Left hindlimb (tissue), 1 donor: ENCODE measurements around the gene PLCXD1.
"Not testable (repeated sequence)": the region's sequence is repeated elsewhere in the genome, so short reads cannot be mapped to it uniquely, and the experiment has no call there.

Source experiments
- DNase-seq: peaks from one replicate; pipeline ENCODE4 v3.0.0-alpha.2; 2018

The PLCXD1 gene

DNA sequence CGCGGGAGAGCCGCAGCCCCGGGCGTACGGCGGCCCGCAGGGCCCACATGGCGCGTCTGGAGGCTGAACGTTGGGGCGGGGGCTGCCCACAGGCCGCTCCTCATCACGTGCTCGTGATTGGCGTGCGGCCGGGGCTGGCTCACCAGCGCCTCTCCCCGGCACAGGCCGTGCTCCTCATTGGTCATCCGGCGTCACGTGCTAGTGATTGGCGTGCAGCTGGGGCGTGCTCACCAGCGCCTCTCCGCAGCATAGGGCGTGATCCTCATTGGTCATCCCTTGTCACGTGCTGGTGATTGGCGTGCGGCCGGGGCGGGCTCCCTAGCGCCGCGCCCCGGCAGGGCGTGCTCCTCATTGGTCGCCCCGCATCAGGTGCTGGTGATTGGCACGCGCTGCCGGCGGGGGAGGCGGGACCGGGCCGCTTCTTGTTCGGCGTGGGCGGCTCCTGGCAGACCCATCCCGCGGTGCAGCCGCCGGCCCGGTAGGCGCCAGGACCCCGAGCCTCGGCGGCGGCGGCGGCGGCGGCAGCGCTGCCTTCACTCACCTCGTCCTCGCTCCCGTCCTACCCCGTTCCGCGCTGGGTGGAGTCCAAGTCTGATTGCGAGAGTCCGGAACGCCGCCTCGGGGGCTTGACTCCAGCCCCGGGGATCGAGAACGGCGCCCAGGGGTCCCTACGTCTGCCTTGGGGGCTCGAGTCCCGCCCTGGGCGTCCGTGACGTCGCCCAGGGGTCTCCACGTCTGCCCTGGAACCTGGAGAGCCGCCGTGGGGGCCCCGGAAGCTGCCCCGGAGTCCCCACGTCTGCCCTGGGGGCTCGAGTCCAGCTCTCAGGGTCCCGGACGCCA lies 37.8 kb downstream of the PLCXD1 start, which contains the start of gene GTPBP6:
Gene GTPBP6 (minus strand): TSS at position 58 of the 840 bp plus-strand sequence. CDS start 9 bp downstream, at position 49.
- peak; percentile 100 for DNase-seq

DNA sequence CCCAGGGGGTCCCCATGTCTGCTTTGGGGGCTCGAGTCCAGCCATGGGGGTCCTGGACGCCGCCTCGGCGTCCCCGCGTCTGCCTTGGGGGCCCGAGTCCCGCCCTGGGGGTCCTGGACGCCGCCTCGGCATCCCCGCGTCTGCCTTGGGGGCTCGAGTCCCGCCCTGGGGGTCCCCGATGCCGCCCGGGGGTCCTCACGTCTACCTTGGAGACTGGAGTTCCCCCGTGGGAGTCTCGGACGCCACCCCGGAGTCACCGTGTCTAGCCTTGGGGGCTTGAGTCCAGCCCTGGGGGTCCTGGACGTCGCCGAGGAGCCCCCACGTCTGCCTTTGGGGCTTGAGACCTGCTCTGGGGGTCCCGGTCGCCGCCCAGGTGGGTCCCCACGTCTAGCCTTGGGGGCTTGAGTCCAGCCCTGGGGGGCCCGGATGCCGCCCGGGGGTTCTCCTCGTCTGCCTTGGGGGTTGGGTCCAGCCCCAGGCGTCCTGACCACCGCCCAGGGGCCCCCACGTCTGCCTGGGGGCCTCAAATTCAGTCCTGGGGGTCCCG lies 38.5 kb downstream of the PLCXD1 start:
- no peak for DNase-seq

GRCh38 chrX:320126-320783 lies 39.1 kb downstream of the PLCXD1 start:
- no peak for DNase-seq

DNA sequence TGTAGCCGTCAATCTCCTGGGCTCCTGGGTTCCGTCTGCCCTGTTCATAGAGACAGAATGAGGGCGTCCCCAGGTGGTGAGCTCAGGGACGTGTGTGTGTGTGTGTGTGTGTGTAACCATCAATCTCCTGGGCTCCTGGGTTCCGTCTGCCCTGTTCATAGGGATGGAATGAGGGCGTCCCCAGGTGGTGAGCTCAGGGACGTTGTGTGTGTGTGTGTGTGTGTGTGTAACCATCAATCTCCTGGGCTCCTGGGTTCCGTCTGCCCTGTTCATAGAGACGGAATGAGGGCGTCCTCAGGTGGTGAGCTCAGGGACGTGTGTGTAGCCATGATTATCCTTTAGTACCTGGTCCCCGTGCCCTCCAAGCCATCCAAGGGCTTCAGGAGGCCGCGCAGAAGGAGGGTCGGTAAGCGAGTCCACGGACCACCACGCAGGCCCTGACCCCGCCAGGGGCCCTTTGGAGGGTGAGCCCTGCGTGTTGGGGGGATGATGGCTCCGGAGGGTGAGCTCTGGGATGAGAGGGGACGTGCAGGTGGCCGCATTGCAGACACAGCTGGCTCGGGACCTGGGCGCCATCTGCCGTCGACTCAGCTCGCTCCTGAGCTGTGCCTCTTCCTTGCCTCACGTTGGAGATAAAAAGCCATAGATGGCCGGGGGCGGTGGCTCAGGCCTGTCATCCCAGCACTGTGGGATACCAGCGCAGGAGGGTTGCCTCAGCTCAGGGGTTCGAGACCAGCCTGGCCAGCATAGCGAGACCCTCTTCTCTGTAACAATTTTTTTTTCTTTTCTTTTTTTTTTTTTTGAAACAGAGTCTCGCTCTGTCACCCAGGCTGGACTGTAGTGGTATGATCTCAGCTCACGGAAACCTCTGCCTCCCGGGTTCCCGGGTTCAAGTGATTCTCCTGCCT lies 42.8 kb downstream of the PLCXD1 start:
- no peak for DNase-seq

DNA sequence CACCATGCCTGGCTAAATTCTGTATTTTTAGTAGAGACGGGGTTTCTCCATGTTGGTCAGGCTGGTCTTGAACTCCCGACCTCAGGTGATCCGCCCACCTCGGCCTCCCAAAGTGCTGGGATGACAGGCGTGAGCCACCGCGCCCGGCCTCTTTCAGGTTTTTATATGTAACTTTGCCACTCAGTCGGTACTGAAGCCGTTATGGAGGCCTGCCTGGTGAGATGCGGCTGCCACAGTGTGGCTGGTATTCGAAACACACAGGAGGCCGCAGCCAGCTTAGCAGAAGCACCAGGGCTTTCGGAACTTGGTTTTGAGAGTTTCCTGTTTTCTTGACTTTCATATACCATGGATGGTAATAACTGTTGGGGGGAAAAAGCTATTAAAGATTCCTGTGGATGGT lies 43.5 kb downstream of the PLCXD1 start:
- not testable (repeated sequence) for DNase-seq

DNA sequence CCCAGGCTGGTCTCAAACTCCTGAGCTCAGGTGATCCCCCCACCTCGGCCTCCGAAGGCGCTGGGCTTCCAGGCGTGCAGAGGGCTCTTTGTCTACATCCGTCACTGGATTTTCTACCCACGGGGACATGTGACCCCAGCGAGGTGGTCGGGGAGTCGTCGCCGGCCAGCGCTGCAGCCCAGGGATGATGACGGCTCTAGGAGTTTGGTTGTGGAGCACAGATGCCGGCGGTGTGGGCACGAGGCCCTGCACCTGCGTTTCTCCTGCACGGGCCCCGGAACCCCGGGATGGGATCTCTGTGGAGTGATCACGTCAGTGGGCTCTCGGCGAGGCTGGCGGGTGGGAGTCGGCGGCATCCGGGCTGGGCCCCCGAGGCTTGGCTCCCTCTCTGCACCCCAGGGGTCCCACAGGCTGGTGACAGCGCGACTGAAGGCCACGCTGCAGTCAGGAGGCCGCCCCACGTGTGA lies 46.5 kb downstream of the PLCXD1 start:
- no peak for DNase-seq

DNA sequence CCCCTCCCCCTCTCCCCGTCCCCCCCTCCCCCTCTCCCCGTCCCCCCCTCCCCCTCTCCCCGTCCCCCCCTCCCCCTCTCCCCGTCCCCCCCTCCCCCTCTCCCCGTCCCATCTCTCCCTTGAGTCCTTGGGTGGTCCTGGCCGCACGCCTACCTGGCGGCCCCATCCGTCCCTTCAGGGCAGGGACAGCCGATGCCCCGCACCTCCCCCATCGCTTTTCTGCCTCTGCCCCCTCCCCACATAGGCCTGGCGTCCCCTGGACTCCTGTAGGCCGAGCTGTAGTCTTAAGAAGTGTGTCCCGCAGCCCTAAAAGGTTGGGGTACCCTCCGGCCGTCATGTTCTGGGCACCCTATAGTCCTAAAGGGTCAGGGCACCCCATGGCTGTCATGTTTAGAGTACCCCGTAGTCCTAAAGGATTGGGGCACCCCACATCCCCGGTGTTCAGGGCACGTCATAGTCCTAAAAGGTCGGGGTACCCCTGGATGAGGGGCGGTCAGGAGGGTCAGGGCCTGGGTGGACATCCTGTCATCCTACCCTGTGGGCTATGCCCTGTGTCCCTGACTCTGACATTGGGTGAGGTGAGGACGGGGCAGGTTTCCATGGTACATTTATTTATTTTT lies 48.2 kb downstream of the PLCXD1 start:
- DNase-seq, result no peak

DNA sequence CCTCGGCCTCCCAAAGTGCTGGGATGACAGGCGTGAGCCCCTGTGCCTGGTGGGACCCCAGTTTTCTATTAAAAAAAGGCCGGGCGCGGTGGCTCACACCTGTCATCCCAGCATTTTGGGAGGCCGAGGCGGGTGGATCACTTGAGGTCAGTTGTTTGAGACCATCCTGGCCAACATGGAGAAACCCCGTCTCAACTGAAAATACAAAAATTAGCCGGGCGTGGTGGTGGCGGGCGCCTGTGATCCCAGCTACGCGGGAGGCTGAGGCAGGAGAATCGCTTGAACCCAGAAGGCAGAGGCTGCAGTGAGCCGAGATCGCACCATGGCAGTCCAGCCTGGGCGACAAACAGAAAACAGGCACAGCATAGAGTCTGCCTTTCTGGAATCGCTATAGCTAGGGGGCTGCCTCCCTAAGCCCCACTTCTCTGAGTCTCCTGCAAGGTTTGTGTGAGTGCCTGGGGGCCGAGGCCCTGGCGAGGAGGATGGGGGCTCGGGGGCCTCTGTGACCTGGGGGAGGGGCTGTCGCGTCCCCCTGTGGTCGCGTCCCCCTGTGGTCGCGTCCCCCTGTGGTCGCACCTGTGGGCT lies 49.1 kb downstream of the PLCXD1 start:
- not testable (repeated sequence) for DNase-seq

DNA sequence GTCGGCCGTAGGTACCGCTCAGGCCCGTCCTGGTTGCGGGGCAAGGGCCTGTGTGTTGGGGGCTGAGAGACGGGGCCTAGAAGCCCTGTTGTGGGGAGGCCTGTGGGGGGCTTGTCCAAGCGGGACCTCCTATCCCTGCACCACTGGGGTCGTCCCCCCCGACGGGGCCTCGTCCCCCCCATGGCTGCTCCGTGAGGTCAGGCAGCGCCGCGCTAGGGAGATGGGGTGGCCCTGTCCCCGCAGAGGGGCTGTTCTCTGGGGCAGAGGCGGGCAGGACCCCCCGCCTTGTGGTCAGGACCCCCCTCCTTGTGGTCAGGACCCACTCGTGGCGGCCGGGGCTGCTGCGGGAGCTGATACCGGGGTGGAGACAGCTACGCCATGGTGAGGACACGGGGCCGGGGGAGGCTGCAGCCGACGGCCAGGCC lies 49.6 kb downstream of the PLCXD1 start:
- DNase-seq, result no peak

- no peak for DNase-seq
These were observed 50.1 kb downstream of the PLCXD1 start for GRCh38 chrX:331151-331824.

DNA sequence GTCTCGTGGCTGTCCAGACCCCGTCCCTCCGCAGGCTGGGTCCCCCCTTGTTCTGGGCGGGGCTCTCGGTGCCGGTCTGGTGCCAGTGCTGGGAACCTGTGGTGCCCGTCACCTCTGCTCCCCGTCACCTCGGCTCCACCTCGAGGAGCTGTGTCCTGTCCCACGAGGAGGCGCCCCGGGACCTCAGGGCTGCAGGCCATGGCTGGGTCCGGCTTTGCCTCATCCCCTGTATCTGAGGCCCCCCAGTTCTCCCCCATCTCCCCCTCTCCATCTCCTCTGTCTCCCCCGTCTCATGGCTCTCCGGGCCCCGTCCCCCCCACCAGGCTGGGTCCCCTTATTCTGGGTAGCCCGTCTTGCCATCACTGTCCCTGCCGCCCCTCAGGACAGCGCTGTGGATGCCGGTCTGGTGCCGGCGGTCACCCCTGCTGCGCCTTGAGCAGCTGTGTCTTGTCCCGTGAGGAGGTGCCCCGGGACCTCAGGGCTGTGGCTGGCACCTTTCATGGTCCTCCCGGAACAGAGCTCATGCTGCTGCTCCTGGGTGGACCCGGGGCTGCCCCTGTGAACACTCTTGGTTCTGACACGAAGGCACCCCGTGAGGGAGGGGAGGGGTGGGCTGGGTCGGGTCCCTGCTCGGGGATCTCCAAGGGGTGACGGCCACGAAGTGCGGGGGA lies 50.8 kb downstream of the PLCXD1 start:
- no peak for DNase-seq

- DNase-seq, result no peak
These were observed 51.3 kb downstream of the PLCXD1 start for GRCh38 chrX:332496-332860.

GRCh38 chrX:332916-333610 lies 51.9 kb downstream of the PLCXD1 start:
- no peak for DNase-seq

GRCh38 chrX:333611-334311 lies 52.6 kb downstream of the PLCXD1 start:
- DNase-seq, result no peak

- no peak for DNase-seq
These were observed 53.2 kb downstream of the PLCXD1 start for GRCh38 chrX:334331-334891.

DNA sequence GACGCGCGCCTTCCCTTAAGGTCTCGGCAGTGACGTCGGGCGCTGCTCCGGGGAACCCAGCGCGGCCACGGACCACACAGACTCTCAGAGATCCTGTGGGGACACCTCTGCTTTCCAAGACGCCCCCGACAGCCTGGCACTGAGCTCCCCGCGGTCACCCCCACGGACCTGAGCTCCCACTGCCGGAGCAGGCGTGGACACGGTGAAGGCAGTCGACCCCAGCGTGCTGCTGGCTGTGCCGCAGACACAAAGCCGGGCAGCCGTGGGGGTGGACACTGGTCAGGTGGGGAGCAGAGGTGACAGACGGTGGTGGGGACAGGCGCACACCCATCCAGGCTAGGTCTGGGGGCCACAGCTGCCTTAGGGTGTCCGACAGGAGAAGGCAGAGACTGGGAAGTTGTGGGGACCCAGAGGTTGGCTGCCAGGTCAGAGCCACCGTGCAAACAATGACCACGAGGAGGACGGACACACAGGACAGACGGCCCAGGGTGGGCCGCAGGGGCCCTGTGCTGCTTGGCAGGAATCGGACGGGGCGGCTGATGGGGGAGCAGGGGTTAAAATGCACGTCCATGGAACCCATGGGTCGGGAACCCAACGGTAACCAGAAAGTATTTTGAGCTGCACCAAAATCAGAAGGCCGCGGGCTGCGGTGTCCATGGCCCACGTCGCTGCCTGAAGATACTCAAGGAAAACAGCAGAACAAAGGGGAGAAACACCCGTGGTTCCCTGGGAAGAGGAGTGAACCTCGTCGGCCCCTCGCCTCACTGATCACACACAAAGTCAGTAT lies 54.0 kb downstream of the PLCXD1 start:
- DNase-seq, result no peak

GRCh38 chrX:335758-336155 lies 54.6 kb downstream of the PLCXD1 start:
- no peak for DNase-seq

- DNase-seq, result no peak
These were observed 55.0 kb downstream of the PLCXD1 start for GRCh38 chrX:336227-336626.
